Activated T-cell treated with anti-CD3 and anti-CD28 coated beads, Interleukin-2, amount 50 U/mL, for 4 hours (primary cell): Measurements from ENCODE around the gene PDP2. TPM values are rescaled to one million over a fixed set of nuclear protein-coding genes. Genes with fewer than 3 reads are reported as not detected.

Source experiments
- ATAC-seq, 2 donors: fragments of 200-7000 bp; cut with Tn5 transposase; one replicate each; pipeline ENCODE4 v1.10.0; 2021
- DNase-seq: peaks from one replicate; pipeline ENCODE4 v3.0.0-alpha.2; 2020
- H3K27me3 Mint-ChIP-seq: one replicate; pipeline ENCODE4 v1.8.0; 2021; ENCODE audit warnings: low read depth, mixed read lengths
- H3K36me3 Mint-ChIP-seq: one replicate; pipeline ENCODE4 v1.8.0; 2022; ENCODE audit warnings: mixed read lengths; ENCODE audit not compliant: insufficient read depth
- H3K4me1 Mint-ChIP-seq: one replicate; pipeline ENCODE4 v1.8.0; 2021; ENCODE audit warnings: low read depth, mixed read lengths
- H3K4me3 Mint-ChIP-seq: one replicate; pipeline ENCODE4 v1.8.0; 2021; ENCODE audit warnings: mild to moderate bottlenecking, moderate library complexity, mixed read lengths
- H3K9me3 Mint-ChIP-seq: one replicate; pipeline ENCODE4 v1.8.0; 2021; ENCODE audit warnings: mixed read lengths
- total RNA-seq, 3 donors: library from RNA; stranded (reverse); gene quantifications; one replicate each; pipeline ENCODE4 v1.2.1, GENCODE V29; 2021

PDP2 gene
- total RNA-seq, 3 donors from 2014 or later, result 27.4 to 31.1 (median 28.4) TPM

DNA sequence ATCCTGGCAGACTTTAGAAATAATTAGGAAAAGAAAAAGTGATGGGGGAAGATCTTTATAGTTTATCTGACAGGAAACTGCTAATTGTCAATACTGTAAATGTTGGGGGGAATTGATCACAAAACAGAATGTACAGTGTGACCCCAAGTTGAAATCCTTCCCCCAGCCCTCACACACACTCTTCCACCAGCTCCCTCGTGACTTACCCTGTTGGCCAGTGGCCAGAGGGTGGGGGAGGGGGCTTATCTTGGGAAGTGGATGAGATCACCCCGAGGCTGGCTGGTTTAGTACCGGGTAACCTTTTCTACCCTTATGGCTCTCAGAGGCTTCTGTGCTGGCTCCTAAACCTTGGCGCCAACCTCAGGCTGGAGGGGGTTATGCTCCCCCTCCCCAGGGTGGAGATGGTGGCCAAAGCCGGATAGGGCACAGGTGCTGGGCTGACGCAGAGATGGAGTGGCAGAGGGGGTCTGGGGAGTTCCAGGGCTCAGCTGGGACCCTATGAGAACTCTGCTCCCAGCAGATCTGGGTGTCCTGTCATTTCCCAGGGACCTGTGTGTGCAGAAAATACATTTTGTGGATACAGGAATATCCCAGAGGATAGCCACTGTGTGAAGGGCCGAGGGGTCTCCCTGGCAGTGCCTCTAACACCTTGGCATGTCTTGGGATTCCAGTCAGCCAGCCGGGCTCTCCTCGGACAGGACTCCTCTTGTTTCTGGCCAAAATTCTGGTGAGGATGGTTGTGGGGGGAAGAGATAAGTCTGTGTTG, 19.8 kb downstream of the PDP2 start:
- ATAC-seq, result no peak
- no peaks in the 10 kb centered on the region for H3K36me3 Mint-ChIP-seq

DNA sequence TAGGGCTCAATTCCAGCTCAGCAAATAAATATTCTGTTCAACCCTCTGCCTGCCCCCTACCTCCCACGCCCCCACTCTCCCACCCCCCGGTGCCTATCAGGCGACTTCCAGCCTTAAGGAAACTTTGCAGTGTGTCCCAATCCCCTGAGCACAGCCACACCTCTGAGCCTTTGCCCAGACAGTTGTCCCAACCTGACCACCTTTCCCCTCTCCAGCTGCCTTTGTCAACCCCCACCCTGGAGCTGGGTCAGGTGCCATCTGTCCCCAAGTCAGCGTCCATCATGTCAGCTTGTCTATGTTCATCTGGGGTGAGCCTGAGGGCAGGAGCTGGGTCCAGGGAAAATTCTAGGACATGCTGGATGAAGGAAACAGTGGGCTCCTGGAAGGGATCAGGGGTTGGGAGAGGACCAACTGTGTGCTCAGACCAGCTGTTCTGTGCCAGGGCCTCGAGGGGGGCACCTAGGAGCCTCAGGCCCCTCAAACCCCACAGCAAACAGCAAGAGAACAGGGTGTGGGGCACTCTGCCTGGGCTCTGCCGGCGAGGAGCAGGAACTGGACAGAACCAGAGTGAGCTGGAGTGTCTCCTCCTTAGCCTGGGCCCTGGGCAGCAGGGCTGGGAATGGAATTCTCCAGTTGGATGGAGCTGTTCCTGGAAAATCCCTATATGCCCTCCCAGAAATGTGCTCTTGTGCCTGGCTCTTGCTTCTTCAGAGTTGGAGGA, 20.6 kb downstream of the PDP2 start:
- ATAC-seq (no peak), DNase-seq (no peak)
- Mint-ChIP-seq H3K36me3 (no peaks in the 10 kb centered on the region), H3K4me3 (no peak overlapping the region), H3K27me3 (no peaks in the 10 kb centered on the region), H3K4me1 (peaks cover 2% of the 10 kb centered on the region), H3K9me3 (no peaks in the 10 kb centered on the region)

More for the DNA sequence above, 19.8 kb downstream of the PDP2 start:
- Mint-ChIP-seq H3K9me3 (no peaks in the 10 kb centered on the region), H3K4me3 (no peak overlapping the region), H3K27me3 (no peaks in the 10 kb centered on the region), H3K4me1 (no peaks in the 10 kb centered on the region)
- no peak for DNase-seq

DNA sequence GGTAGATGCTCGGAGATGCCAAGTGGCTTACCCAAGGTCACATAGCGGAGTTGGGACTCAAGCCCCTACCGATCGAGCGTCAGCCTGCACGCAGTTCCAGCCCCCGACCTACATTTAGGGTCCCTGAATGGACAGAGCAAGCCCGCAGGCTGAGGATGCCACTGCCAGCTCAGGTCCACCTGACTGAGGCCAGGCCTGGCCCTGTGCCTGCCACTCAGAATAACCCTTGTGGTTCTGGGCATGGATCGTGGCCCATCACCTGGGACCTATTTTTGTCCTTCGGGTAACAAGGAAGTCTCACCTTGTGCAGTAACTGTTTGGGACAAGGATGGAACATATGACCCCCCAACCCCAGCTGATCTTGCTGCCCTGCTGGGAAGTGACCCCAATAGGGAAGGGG, 21.3 kb downstream of the PDP2 start:
- peaks cover 8% of the 10 kb centered on the region for H3K4me1 Mint-ChIP-seq
- no peaks in the 10 kb centered on the region for H3K27me3 Mint-ChIP-seq
- DNase-seq (no peak), ATAC-seq (no peak)
- H3K9me3 Mint-ChIP-seq, result no peaks in the 10 kb centered on the region
- no peak overlapping the region for H3K4me3 Mint-ChIP-seq
- no peaks in the 10 kb centered on the region for H3K36me3 Mint-ChIP-seq

DNA sequence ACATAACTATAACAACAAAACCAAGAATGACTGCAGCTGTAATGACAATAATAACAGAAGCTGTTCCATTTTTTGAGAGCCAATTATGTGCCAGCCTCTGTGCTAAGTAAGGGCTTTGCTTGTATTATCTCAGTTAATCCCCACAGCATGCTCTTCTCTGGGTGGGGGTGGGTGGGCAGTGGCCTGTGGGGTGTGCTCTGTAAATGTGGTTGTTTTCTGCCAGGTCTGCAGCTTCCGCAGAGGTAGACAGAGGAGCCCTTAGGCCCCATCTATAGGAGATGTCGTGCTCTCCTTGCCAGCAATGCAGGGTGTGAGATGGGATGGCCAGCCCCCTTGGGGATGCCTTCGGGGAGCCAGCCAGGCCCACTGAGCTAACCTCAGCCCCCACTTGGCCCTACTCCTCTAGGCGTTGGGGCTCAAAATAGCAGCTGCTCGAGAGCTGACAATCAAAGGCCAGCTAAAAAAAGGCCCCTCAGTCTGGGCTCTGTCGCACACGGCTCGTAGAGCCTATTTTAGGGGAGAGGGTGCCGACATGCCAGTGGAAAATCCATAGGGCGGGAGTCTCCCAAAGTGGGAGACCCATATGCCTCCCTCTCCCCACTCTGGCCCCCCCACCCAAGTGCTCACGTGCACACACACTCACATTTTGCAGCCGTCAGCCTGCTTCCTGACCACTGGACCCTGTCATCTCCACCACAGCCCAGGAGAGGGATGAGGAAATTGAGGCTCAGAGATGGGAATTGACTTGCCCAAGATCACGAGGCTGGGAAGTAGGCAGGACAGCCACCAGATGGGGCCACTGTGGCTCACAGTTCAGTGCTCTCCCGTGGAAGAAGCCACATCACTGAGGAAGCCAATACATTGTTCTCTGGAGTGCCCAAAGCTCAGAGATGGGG, 22.6 kb downstream of the PDP2 start:
- ATAC-seq, result no peak
- H3K36me3 Mint-ChIP-seq, result no peaks in the 10 kb centered on the region
- H3K27me3 Mint-ChIP-seq, result no peaks in the 10 kb centered on the region
- no peak overlapping the region for H3K4me3 Mint-ChIP-seq
- DNase-seq, result no peak
- H3K4me1 Mint-ChIP-seq, result peaks cover 8% of the 10 kb centered on the region
- H3K9me3 Mint-ChIP-seq, result no peaks in the 10 kb centered on the region

DNA sequence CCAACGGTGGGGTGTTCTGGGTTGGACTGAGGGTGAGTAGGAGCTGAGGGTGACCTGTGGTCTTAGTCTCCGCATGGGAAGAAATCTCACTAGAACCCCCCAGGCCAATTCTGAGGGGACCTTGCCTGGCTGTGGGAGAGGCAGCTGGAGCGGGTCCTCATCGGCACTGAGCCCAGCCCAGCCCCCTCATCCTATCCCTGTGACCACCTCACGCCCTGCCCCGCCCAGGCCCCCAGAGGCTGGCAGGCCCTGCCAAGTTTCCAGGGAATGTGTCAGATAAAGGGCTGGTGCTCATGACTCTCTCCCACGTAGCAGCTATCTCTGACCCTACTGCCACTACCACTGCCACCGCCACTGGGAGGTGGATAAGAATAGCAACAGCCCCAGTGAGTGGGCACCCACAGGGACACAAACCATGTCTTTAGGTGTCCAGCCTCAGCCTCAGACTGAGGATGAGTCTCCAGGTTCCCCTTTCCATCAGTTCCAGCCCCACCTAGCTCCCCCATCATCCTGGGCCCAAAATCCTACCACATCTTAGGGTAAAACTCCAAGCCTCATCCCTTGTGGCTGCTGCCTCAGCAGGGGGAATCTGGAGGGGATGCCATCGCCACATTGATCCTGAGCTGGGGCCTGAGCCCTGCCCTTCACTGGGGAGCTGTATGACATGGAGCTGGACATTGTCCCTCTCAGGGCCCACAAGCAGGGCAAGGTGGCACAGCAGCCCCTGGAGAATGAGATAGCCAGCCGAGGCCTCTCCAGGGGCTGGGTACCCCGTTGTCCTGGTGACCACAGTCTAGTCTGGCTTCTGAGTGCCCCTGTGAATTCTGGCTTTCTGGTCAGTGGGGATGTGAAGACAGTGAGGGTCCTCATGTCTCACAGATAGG, 23.5 kb downstream of the PDP2 start:
- H3K27me3 Mint-ChIP-seq, result no peaks in the 10 kb centered on the region
- ATAC-seq, result no peak

DNA sequence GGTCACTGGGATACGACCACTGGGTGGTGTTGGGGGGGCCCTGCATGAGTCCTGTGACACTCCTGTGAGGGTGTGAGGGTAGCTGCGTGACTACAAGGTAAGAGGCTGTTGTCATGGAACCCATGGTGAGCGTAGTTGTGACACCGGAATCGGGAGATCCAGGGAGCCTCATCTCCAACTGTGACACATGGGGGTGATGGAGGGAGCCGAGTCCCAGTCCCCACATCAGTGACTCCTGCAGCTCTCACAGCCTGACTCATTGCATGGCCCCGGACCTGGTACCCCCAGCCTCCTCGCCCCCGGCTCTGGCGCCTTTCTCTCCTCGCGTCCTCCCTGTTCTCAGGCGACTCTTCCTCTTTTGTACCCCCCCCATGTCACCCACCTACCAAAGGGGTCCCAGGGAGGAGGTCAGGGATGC, 24.1 kb downstream of the PDP2 start:
- Mint-ChIP-seq H3K9me3 (no peaks in the 10 kb centered on the region), H3K4me3 (no peak overlapping the region), H3K27me3 (no peaks in the 10 kb centered on the region), H3K4me1 (peaks cover 8% of the 10 kb centered on the region), H3K36me3 (no peaks in the 10 kb centered on the region)
- DNase-seq, result no peak
- ATAC-seq, result no peak

More for the DNA sequence above, 23.5 kb downstream of the PDP2 start:
- Mint-ChIP-seq H3K9me3 (no peaks in the 10 kb centered on the region), H3K36me3 (no peaks in the 10 kb centered on the region), H3K4me3 (no peak overlapping the region), H3K4me1 (peaks cover 8% of the 10 kb centered on the region)
- DNase-seq, result no peak

DNA sequence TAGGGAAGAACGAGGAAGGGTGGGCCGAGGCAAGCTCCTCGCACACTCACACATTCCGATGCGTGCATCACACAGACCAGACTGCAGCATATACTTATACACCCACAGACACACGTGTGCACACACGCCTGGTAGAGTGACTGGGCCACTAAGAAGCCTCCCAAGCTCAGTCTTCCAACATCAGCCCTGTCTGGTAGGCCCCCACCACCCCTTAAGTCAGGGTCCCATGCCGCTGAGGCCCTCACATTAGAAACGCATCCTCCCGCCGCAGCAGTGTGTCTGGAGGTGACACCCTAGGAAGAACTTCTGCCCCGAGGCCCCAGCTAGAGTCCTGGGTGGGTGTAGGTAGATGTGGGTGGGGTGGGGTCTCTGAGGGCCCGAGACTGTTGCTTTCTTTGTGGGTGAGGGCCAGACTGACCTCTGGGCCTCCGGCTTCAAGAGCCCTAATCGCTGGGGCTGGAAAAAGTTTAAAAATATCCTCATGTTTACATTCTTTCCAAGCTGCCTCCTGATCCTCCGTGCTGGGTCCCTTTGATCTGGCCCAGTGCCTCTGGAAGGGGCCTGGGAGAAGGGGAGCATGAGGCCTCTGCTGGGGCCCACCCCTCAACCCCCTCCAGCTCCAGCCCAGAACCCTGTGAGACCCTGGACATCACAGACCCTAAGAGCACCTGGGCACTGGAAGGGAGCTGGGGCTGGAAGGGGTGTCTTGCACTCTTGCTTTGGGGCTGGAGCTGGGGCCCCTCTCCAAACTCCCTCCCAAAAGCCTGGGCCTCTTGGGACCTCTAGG, 24.7 kb downstream of the PDP2 start:
- Mint-ChIP-seq H3K9me3 (no peaks in the 10 kb centered on the region), H3K4me3 (no peak overlapping the region), H3K36me3 (no peaks in the 10 kb centered on the region), H3K4me1 (peaks cover 8% of the 10 kb centered on the region), H3K27me3 (no peaks in the 10 kb centered on the region)
- ATAC-seq (no peak), DNase-seq (no peak)

DNA sequence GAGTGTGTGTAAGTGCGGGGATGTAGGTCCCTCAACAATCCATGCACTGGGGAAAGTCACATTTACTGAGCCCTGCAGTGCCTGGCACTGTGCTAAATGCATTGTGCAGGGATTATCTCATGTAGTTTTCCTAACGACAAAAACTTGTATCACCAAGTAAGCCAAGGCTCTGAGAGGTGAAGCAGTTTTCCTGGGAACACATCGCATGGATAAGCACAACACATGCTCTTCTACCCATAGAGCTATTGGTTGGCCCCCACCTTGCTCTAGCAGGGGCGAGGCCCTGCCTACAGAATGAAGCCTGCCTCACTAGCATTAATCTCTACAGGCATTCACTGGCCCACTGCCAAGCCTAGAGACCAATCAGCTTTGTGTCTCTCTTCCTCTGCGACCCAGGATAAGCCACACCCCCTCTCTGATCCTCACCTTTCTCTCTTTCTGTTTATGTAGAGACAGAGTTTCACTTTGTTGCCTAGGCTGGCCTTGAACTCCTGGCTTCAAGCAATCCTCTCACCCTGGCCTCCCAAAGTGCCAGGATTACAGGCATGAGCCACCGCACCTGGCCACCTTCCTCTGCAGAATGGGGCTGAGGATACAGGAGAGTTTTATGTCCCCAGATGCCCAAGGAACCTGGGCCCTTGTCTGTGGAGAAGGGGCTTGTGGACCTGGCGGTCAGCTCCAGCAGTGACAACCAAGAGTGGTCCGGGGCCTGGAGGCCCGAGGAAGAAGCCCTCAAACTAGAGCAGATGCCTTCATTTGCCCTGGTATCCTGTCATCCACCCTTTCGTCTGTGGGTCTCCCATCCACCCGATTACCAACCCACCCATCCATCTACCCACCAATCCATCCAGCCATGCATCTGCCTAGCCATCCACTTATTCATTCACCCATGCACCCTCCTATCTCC, 25.6 kb downstream of the PDP2 start:
- H3K4me1 Mint-ChIP-seq, result peaks cover 8% of the 10 kb centered on the region
- DNase-seq, result no peak
- no peak overlapping the region for H3K4me3 Mint-ChIP-seq
- no peaks in the 10 kb centered on the region for H3K9me3 Mint-ChIP-seq
- no peaks in the 10 kb centered on the region for H3K36me3 Mint-ChIP-seq
- no peaks in the 10 kb centered on the region for H3K27me3 Mint-ChIP-seq
- peak; percentile 32 to 36 for ATAC-seq

DNA sequence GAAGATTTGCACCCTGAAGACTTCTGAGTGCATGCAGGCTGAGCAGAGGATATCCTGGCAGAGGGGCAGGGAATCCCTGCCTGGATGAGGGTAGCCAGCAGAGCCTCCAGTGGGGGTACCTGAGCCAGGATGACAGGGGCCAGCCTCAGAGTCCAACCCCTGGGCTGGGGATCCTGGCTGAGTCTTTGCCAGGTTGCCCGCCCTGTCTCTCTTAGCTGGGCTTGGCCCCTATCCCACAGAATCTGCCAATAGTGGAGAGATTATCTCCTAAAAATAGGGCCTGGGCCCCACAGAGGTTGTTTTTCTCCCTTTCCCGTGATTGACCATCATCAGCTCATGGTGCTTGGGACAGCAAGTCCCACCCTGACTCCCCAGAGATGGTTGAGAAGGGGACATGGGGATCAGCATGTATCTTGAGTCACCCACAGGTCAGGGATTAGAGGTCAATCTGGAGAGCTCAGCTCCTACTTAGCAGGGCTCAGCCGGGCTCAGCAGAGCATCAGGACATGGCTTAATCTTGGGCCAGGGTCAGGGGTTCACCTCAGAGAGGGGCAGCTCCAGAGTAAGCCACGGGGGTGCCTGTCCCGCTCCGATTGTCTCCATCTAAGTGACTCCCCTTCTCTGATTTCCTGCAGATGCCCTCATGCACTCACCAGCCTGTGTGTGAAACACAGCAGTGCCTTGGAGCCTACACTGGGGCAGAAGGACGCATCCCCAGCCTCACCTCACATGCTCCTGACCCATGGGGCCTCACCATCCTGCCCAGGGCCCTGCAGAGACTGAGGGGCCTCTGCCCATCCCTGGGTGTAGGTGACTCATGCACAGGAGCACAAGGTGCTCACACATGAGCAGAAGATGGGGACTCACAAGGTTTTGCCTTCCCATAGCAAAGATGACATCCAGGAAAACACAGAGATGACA, 26.9 kb downstream of the PDP2 start:
- no peak for DNase-seq
- no peak for ATAC-seq
- Mint-ChIP-seq H3K4me1 (peaks cover 8% of the 10 kb centered on the region), H3K4me3 (no peak overlapping the region), H3K36me3 (no peaks in the 10 kb centered on the region), H3K27me3 (no peaks in the 10 kb centered on the region), H3K9me3 (no peaks in the 10 kb centered on the region)

DNA sequence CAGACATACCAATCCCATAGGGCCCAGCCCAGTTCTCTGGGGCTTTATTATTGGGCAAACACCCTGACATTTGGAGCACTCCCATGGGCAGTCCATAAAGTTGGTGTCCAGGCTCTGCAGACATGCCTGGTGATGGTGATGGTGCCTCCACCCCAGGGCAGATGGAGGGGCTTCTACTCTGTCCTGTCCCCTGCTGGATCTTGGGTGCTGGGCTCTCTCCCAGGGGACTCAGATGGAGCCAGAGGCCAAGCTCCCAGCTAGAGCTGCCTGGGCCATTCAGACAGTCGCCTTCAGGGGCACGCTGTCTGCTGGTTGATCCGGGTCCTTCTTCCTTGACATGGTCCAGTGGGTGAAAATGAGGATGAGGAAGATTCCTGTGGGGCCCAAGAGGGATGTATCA, 27.8 kb downstream of the PDP2 start:
- Mint-ChIP-seq H3K36me3 (no peaks in the 10 kb centered on the region), H3K9me3 (no peaks in the 10 kb centered on the region), H3K4me3 (no peak overlapping the region), H3K27me3 (no peaks in the 10 kb centered on the region), H3K4me1 (peaks cover 8% of the 10 kb centered on the region)
- no peak for DNase-seq
- no peak for ATAC-seq

DNA sequence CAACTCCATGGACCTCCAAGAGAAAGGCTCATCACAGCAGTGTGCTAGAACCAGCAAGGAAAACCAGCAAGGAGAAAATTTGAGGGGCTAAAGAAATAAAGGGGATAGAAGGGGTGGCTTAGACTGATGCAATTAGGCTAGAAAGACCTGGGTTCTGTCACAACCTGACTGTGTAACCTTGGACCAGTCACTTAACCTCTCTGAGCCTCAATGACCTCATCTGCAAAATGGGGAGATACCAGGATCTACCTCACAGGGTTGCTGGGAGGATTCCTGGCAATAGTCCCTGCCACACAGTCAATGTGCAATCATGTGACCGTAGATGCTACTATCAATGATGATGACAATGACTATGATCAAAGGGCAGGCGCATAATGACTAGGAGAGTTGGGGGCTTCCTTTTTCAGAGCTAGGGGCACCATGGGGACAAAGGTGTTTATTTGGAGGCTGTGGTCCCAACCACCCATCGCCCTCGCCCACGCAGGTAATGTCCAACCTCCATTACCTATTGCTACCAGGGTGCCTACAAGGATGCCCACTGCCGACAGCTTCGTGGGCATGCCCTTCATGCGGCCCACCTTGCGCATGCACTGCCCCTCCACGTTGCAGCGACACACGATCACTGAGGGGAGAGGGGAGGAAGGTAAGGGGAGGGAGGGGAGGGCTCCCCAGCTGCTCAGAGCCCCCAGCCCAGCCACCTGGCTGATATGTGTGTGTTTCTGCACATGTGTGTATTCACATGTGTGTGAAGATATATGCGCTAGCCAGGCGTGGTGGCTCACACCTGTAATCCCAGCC, 28.6 kb downstream of the PDP2 start:
- ATAC-seq, result no peak
- Mint-ChIP-seq H3K9me3 (no peaks in the 10 kb centered on the region), H3K4me3 (no peak overlapping the region), H3K36me3 (no peaks in the 10 kb centered on the region), H3K27me3 (no peaks in the 10 kb centered on the region), H3K4me1 (peaks cover 8% of the 10 kb centered on the region)
- no peak for DNase-seq
